Thoracic aorta (tissue), 2 donors: ENCODE results near the gene PROX2. TPM values are rescaled to one million over a fixed set of nuclear protein-coding genes. Genes with fewer than 3 reads are reported as not detected.

Experiments
- ATAC-seq: fragments of 150-250 bp; one replicate; pipeline ENCODE4 v1.8.0; 2017; ENCODE audit warnings: low read depth; ENCODE audit not compliant: insufficient number of reproducible peaks, low FRiP score
- DNase-seq: peaks from one replicate; pipeline ENCODE4 v3.0.0-alpha.2; 2020; ENCODE audit warnings: low spot score
- H3K27ac ChIP-seq, 2 donors: fragments of 200-600 bp; sonication (generic); 1 replicate in 1 of 2; 2 replicates in 1 of 2; pipeline ENCODE4 v1.5.1; 2016; ENCODE audit warnings: mild to moderate bottlenecking in 2 of 2, moderate library complexity in 2 of 2
- H3K27me3 ChIP-seq: fragments of 200-600 bp; sonication (generic); replicated peaks from 2 replicates; pipeline ENCODE4 v1.6.0; 2016; ENCODE audit warnings: mild to moderate bottlenecking; ENCODE audit not compliant: insufficient read depth
- H3K36me3 ChIP-seq: fragments of 200-600 bp; sonication (generic); one replicate; pipeline ENCODE4 v1.5.1; 2016
- H3K4me1 ChIP-seq, 2 donors: fragments of 200-600 bp; sonication (generic); 1 replicate in 1 of 2; 2 replicates in 1 of 2; pipeline versions ENCODE4 v1.5.1 to v1.6.0; 2016; ENCODE audit warnings: low read depth in 2 of 2, mild to moderate bottlenecking in 1 of 2; ENCODE audit not compliant: control insufficient read depth in 1 of 2
- H3K4me3 ChIP-seq: fragments of 200-600 bp; sonication (generic); 2 replicates; pipeline ENCODE4 v1.5.1; 2016; ENCODE audit warnings: mild to moderate bottlenecking
- H3K9me3 ChIP-seq: fragments of 200-600 bp; sonication (generic); 2 replicates; pipeline ENCODE4 v1.5.1; 2016
- CTCF ChIP-seq: fragments of 200-600 bp; sonication (generic); IDR thresholded peaks from one replicate; pipeline ENCODE4 v1.5.1; 2019; ENCODE audit warnings: antibody characterized with exemption
- total RNA-seq, 2 donors: library from RNA; depleted of rRNA; stranded (reverse); fragments of >200 nt; gene quantifications; one replicate each; pipeline versions ENCODE4 v1.1.0 to v1.2.3, GENCODE V29; 2016

Gene PROX2, protein sequence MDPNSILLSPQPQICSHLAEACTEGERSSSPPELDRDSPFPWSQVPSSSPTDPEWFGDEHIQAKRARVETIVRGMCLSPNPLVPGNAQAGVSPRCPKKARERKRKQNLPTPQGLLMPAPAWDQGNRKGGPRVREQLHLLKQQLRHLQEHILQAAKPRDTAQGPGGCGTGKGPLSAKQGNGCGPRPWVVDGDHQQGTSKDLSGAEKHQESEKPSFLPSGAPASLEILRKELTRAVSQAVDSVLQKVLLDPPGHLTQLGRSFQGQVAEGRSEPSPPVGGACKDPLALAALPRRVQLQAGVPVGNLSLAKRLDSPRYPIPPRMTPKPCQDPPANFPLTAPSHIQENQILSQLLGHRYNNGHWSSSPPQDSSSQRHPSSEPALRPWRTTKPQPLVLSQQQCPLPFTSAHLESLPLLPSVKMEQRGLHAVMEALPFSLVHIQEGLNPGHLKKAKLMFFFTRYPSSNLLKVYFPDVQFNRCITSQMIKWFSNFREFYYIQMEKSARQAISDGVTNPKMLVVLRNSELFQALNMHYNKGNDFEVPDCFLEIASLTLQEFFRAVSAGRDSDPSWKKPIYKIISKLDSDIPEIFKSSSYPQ
- total RNA-seq = not detected

DNA sequence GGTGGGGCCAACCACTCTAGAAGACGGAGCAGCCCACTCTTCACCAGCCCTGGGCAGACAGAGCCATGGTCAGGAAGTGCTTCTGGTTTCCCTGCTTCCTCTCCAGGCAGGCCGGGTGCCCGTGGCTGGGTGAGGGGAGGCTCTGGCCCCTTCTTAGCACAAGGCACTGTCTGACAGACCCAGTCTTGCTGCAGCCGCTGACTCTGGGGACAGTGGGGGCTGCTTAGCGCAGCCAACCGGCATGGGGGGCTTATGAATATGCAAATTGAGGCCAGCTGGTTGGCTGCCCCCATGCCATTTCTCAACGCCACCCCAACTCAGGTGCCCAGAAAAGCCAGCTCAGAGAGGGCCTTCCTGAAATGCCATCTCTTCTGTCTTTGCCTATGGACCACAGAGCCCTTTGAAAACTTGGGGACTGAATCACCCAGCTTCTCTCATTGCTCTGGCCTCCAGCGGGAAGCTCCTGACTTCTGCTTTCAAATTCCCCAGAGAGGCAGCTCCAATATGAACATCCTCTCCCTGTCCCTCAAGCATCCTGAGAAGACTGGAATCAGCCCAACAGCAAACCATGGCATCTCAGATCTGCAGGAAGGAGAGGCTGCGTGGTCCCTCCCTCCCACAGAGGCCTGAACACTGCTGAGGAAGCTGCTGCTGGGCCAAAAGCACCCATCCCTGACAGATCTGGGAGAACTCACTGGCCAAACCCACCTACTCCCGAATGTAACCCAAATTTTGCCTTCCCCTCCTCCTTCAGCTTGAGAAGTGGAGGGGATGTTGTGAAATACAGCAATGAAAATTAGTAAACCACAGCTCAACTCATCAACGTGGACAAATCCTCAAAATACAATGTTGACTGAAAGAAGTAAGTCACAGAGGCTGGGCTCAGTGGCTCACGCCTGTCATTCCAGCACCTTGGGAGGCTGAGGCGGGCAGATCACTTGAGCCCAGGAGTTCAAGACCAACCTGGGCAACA lies at the start of gene PROX2:
Gene PROX2, minus strand, starts transcription at position 205 of the 973 bp plus-strand sequence. CDS start 12,311 bp downstream, outside the sequence.
- no peaks in the 10 kb centered on the region for H3K27me3 ChIP-seq
- H3K27ac ChIP-seq = no peak within 1 kb of the TSS
- no peak for ATAC-seq
- H3K4me3 ChIP-seq = no peak within 1 kb of the TSS
- H3K9me3 ChIP-seq = no peaks in the 10 kb centered on the region
- no peak for DNase-seq
- no peak for TF ChIP-seq CTCF
- no peaks in the 10 kb centered on the region for H3K36me3 ChIP-seq
- no peaks in the 10 kb centered on the region for H3K4me1 ChIP-seq

- no peaks in the 10 kb centered on the region for H3K9me3 ChIP-seq
- H3K4me1 ChIP-seq = peaks cover 0 to 10% of the 10 kb centered on the region in 2 donors
- no peak overlapping the region for H3K4me3 ChIP-seq
- ATAC-seq (no peak), DNase-seq (no peak)
- no peak overlapping the region for H3K27ac ChIP-seq
- no peak for TF ChIP-seq CTCF
- no peaks in the 10 kb centered on the region for H3K27me3 ChIP-seq
- H3K36me3 ChIP-seq = no peaks in the 10 kb centered on the region
Observed at GRCh38 chr14:74924061-74924460, 48.1 kb upstream of the PROX2 start.

DNA sequence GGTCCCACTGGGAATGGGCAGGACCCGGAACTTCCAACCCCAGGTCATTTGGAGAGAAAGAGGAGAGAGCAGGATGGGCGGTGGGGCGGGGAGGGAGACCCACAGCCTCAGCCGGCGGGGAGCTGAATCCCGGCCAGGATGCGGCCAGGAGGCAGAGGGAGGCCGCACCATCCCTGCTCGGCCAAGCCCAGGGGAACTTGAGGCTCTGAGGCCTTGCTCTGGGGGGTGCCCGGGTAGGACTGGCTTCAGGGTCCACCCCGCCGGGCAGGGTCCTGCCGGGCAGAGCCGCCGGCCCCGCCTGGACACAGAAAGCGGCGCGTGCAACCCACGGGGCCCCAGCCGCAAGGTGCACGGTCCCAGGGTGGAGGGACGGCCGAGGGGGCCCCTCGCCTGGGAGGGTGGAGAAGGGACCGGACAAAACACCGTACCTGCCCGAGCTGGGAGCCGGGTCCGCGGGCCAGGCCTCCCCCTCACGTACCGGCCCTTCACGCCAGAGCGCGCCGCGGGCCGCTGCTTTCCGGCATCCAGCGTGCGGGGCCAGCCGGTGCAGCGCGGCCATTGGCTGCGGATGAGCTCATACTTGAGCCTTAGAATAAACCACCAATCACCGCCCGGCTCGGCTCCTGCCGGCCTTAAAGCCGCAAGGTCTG lies 46.9 kb upstream of the PROX2 start, which contains the start of gene RPS6KL1:
Gene RPS6KL1, minus strand, starts transcription at position 509 of the 650 bp plus-strand sequence. CDS start 1,719 bp downstream, outside the sequence.
- DNase-seq (peak; percentile 40), ATAC-seq (peak; percentile 91)
- TF ChIP-seq CTCF = no peak
- Histone ChIP-seq H3K4me1 (peaks cover 6 to 21% of the 10 kb centered on the region in 2 donors), H3K27ac (peak within 1 kb of the TSS; percentile 56 to 71), H3K9me3 (no peaks in the 10 kb centered on the region), H3K4me3 (peak within 1 kb of the TSS; percentile 76), H3K27me3 (no peaks in the 10 kb centered on the region), H3K36me3 (no peaks in the 10 kb centered on the region)

- H3K27me3 ChIP-seq = no peaks in the 10 kb centered on the region
- H3K9me3 ChIP-seq = no peaks in the 10 kb centered on the region
- peak overlapping the region; percentile 56 to 71 for H3K27ac ChIP-seq
- H3K36me3 ChIP-seq = no peaks in the 10 kb centered on the region
- ATAC-seq (no peak), DNase-seq (no peak)
- TF ChIP-seq CTCF = no peak
- peak overlapping the region; percentile 76 for H3K4me3 ChIP-seq
- H3K4me1 ChIP-seq = peaks cover 11 to 28% of the 10 kb centered on the region in 2 donors
Observed at GRCh38 chr14:74921987-74922751, 46.2 kb upstream of the PROX2 start.
